ENCODE measurements around the gene UTP4. TPM values are rescaled to one million over a fixed set of nuclear protein-coding genes. Genes with fewer than 3 reads are reported as not detected.
A peak's percentile ranks its signal among the peaks of the same experiment; 100 is the strongest.

UTP4 gene
- total RNA-seq, 2 donors from 2014 or later: 9.2 to 12.2 TPM

DNA sequence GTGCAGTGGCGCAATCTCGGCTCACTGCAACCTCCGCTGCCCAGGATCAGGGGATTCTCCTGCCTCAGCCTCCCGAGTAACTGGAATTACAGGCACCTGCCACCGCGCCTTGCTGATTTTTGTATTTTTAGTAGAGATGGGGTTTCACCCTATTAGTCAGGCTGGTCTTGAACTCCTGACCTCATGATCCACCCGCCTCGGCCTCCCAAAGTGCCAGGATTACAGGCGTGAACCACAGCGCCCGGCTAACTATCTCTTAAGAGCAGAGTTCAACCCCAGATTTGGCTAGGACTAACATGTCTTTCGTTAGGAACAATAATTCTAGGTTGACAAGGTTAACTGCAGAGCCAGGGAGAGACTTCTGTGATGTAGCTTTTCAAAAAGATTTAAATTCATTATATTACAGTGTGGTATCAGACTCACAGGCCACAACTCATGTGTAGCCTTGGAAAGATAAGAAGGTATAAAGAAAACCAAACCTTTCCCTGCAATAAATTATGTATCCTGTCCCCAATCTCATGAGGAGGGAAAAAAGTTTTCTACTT is 4.4 kb upstream of the UTP4 start:
- intact Hi-C loops (cut with DNase I): loop anchor here (10.0 kb wide), 1 partner anchor 283 kb away; the partner anchor contains the start of gene TANGO6
- no peaks in the 10 kb centered on the region for H3K27me3 ChIP-seq
- no peak overlapping the region for H3K27ac ChIP-seq
- DNase-seq: no peak
- no peaks in the 10 kb centered on the region for H3K36me3 ChIP-seq (replicated peaks in 1 of 2; ENCODE audit: insufficient read depth in 1 of 2, low read depth in 2 of 2)
- TF ChIP-seq POLR2A (IDR thresholded peaks at IDR 0.05): no peak
- TF ChIP-seq, protein P1, sequence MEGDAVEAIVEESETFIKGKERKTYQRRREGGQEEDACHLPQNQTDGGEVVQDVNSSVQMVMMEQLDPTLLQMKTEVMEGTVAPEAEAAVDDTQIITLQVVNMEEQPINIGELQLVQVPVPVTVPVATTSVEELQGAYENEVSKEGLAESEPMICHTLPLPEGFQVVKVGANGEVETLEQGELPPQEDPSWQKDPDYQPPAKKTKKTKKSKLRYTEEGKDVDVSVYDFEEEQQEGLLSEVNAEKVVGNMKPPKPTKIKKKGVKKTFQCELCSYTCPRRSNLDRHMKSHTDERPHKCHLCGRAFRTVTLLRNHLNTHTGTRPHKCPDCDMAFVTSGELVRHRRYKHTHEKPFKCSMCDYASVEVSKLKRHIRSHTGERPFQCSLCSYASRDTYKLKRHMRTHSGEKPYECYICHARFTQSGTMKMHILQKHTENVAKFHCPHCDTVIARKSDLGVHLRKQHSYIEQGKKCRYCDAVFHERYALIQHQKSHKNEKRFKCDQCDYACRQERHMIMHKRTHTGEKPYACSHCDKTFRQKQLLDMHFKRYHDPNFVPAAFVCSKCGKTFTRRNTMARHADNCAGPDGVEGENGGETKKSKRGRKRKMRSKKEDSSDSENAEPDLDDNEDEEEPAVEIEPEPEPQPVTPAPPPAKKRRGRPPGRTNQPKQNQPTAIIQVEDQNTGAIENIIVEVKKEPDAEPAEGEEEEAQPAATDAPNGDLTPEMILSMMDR (IDR thresholded peaks at IDR 0.05): no peak
- H3K4me1 ChIP-seq: peaks cover 18% of the 10 kb centered on the region
- no peak for ATAC-seq
- no peaks in the 10 kb centered on the region for H3K9me3 ChIP-seq
- 85 to 94% methylated on average over 12 of the region's 12 CpGs for WGBS, 2 donors
- no peak overlapping the region for H3K4me3 ChIP-seq

DNA sequence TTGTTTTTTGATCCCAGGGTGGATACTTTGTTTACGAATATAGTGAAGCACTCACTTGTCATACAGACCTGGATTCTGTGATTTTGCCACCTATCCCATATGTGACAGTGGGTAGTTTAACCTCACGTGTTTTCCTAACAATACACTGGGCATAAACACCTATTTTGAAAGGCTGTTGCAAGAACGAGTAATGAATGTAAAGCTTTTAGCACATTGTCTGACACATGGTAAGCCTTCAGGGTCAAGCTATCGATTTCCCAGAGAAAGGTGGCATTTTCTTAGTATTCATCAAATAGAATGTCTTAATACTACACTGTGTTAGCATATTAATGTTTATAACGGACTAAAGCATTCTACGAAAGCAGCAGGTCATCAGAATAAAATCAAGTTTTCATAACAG is 2.0 kb upstream of the UTP4 start:
- no peak overlapping the region for H3K27ac ChIP-seq
- peaks cover 30% of the 10 kb centered on the region for H3K4me1 ChIP-seq
- DNase-seq: no peak
- ATAC-seq: no peak
- no peaks in the 10 kb centered on the region for H3K27me3 ChIP-seq
- H3K36me3 ChIP-seq (replicated peaks in 1 of 2; ENCODE audit: insufficient read depth in 1 of 2, low read depth in 2 of 2): no peaks in the 10 kb centered on the region
- TF ChIP-seq POLR2A (IDR thresholded peaks at IDR 0.05): no peak
- TF ChIP-seq, protein P1 (IDR thresholded peaks at IDR 0.05): no peak
- no peaks in the 10 kb centered on the region for H3K9me3 ChIP-seq
- intact Hi-C loops (cut with DNase I): no loop called here
- WGBS, 2 donors: 24 to 26% methylated on average over 6 of the region's 6 CpGs
- H3K4me3 ChIP-seq: no peak overlapping the region

DNA sequence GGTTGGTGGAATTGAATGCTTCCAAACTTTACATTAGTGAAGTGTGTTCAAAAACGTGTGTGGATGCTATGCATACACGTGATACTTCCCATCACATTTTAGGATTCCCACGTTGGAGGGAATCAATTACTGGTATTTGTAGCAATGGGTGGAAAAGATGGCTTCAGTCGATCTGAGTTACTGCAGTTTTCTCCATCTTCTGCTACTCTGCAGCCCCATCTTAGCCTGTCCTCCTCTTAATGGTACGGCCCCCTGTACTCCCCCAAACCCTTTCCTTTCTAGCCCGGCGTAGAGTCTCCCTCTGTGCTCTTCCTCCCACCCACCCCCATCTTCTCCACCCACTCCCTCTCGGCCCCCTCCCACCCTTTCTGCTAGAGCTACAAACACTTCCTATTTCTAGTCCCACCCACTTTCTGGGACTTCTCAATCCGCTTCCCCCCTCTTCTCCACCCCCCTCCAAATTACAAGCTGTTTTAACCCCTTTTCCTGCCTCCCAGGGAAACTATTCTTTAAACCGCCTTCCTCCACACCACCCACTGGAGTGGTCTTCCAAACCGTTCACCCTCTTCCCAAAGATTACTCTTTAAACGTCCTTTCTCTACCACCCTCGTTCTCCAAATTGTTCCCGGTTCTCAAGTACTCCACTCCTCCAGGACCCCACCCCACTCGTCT is 1.1 kb upstream of the UTP4 start:
- peaks cover 30% of the 10 kb centered on the region for H3K4me1 ChIP-seq
- peak overlapping the region; percentile 79 to 95 (median 91) for H3K27ac ChIP-seq
- 5% methylated on average over 15 of the region's 15 CpGs for WGBS, 2 donors
- DNase-seq: peak in 1 of 4 donors; percentile 28
- ATAC-seq: no peak
- H3K9me3 ChIP-seq: no peaks in the 10 kb centered on the region
- H3K4me3 ChIP-seq: peak overlapping the region; percentile 77 to 88
- H3K27me3 ChIP-seq: no peaks in the 10 kb centered on the region
- no peaks in the 10 kb centered on the region for H3K36me3 ChIP-seq (replicated peaks in 1 of 2; ENCODE audit: insufficient read depth in 1 of 2, low read depth in 2 of 2)
- TF ChIP-seq POLR2A (IDR thresholded peaks at IDR 0.05): no peak
- TF ChIP-seq, protein P1 (IDR thresholded peaks at IDR 0.05): no peak
- intact Hi-C loops (cut with DNase I): no loop called here

DNA sequence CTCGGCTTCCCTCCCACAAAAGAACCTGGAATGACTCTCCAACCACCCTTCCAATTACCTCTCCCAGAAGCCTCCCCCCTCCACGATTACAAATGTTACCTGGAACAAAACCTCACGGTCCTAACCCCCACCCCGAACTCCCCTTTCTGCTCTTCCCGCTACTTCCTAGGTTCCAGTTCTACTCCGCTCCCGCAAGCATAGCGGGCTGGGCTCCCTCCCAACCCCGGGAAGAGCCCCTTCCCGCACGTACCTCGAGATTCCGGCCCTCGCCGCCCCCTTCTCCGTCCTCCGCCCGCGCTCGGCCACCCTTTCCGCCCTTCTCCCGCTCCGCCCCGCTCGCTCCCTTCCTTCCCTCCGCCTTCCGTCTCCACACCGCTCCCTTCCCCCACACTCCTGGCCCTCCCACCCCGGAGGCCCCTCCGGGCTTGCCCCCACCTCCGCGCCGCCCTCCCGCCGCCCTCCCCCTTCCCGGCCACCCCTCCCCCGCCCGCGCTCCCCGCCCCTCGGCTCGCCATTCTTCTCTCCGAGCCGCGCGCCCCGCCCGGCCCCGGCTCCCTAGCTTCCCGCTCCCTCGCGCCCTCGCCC is 518 bp upstream of the UTP4 start:
- H3K27me3 ChIP-seq: no peaks in the 10 kb centered on the region
- intact Hi-C loops (cut with DNase I): no loop called here

More for the DNA sequence above, 518 bp upstream of the UTP4 start:
- peak overlapping the region; percentile 79 to 95 (median 91) for H3K27ac ChIP-seq
- 0 to 1% methylated on average over 33 to 39 of the region's 53 CpGs for WGBS, 2 donors
- H3K4me3 ChIP-seq: peak overlapping the region; percentile 77 to 88
- DNase-seq (peak; percentile 74 to 84 (median 75)), ATAC-seq (peak; percentile 75)
- H3K9me3 ChIP-seq: no peaks in the 10 kb centered on the region
- TF ChIP-seq, protein P1 (IDR thresholded peaks at IDR 0.05): no peak
- TF ChIP-seq POLR2A (IDR thresholded peaks at IDR 0.05): peak in 1 of 3 donors; percentile 51
- no peaks in the 10 kb centered on the region for H3K36me3 ChIP-seq (replicated peaks in 1 of 2; ENCODE audit: insufficient read depth in 1 of 2, low read depth in 2 of 2)
- H3K4me1 ChIP-seq: peaks cover 30% of the 10 kb centered on the region
